Astrocyte of the cerebellum (primary cell): Measurements from ENCODE around the gene FAM131A.

Experiments
- DNase-seq: peaks from one replicate; pipeline ENCODE4 v3.0.0-alpha.2; 2011; ENCODE audit warnings: low read depth
- H3K4me3 ChIP-seq: 2 replicates; pipeline ENCODE4 v1.5.1; 2011; ENCODE audit warnings: mild to moderate bottlenecking, low read depth, low read length, moderate library complexity
- in situ Hi-C: cut with HindIII; loops from 2 replicates; pipeline ENCODE4 v1.10.0; 2017; ENCODE audit warnings: low sequenced_read_pairs
- TF ChIP-seq, protein P1 (sequence below): IDR thresholded peaks from 2 replicates; pipeline ENCODE4 v1.5.1; 2012; ENCODE audit warnings: low read length, low read depth, moderate library complexity, mild to moderate bottlenecking; ENCODE audit errors: missing control alignments

The FAM131A gene

DNA sequence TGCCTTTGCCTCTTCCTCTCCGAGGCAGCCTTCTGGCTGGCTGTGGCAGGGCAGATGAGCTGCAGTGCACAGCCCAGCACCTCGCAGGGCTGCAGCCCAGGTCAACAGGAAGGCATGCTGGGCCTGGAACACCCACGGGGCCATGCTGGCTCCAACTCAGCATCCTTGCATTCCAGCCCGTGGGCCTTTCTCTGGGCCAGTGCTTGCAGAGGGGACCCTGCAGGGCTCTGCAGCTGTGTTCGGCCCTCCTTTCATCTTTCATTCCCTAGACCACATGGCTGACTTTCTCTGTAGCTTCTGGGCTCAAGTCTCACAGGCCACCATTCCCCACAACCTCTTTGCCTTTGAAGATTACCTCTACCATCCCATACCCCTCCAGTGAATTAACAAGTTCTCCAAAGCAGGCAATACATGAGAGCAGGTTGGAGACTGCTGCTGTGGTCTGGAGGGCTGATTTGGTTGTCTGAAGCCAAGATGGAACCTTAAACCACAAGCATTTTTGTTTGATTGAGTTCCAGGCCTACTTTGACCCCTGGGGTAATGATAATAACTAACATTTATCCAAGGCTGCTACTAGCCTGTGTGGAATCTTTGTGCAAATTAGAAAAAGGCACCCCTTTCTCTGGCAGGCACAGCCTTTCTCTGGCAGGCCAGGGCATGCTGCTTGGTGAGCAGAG, 5.9 kb downstream of the FAM131A start:
- no peak overlapping the region for H3K4me3 ChIP-seq
- in situ Hi-C loops: no loop called here
- TF ChIP-seq, protein P1, sequence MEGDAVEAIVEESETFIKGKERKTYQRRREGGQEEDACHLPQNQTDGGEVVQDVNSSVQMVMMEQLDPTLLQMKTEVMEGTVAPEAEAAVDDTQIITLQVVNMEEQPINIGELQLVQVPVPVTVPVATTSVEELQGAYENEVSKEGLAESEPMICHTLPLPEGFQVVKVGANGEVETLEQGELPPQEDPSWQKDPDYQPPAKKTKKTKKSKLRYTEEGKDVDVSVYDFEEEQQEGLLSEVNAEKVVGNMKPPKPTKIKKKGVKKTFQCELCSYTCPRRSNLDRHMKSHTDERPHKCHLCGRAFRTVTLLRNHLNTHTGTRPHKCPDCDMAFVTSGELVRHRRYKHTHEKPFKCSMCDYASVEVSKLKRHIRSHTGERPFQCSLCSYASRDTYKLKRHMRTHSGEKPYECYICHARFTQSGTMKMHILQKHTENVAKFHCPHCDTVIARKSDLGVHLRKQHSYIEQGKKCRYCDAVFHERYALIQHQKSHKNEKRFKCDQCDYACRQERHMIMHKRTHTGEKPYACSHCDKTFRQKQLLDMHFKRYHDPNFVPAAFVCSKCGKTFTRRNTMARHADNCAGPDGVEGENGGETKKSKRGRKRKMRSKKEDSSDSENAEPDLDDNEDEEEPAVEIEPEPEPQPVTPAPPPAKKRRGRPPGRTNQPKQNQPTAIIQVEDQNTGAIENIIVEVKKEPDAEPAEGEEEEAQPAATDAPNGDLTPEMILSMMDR: no peak
- DNase-seq: peak; percentile 87

DNA sequence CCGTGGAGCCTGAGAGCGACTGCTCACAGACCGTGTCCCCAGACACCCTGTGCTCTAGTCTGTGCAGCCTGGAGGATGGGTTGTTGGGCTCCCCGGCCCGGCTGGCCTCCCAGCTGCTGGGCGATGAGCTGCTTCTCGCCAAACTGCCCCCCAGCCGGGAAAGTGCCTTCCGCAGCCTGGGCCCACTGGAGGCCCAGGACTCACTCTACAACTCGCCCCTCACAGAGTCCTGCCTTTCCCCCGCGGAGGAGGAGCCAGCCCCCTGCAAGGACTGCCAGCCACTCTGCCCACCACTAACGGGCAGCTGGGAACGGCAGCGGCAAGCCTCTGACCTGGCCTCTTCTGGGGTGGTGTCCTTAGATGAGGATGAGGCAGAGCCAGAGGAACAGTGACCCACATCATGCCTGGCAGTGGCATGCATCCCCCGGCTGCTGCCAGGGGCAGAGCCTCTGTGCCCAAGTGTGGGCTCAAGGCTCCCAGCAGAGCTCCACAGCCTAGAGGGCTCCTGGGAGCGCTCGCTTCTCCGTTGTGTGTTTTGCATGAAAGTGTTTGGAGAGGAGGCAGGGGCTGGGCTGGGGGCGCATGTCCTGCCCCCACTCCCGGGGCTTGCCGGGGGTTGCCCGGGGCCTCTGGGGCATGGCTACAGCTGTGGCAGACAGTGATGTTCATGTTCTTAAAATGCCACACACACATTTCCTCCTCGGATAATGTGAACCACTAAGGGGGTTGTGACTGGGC, 7.3 kb downstream of the FAM131A start:
- no peak overlapping the region for H3K4me3 ChIP-seq
- in situ Hi-C loops: no loop called here
- DNase-seq: no peak
- TF ChIP-seq, protein P1: no peak

DNA sequence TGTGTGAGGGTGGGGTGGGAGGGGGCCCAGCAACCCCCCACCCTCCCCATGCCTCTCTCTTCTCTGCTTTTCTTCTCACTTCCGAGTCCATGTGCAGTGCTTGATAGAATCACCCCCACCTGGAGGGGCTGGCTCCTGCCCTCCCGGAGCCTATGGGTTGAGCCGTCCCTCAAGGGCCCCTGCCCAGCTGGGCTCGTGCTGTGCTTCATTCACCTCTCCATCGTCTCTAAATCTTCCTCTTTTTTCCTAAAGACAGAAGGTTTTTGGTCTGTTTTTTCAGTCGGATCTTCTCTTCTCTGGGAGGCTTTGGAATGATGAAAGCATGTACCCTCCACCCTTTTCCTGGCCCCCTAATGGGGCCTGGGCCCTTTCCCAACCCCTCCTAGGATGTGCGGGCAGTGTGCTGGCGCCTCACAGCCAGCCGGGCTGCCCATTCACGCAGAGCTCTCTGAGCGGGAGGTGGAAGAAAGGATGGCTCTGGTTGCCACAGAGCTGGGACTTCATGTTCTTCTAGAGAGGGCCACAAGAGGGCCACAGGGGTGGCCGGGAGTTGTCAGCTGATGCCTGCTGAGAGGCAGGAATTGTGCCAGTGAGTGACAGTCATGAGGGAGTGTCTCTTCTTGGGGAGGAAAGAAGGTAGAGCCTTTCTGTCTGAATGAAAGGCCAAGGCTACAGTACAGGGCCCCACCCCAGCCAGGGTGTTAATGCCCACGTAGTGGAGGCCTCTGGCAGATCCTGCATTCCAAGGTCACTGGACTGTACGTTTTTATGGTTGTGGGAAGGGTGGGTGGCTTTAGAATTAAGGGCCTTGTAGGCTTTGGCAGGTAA, 8.1 kb downstream of the FAM131A start:
- TF ChIP-seq, protein P1: peak; percentile 59

DNA sequence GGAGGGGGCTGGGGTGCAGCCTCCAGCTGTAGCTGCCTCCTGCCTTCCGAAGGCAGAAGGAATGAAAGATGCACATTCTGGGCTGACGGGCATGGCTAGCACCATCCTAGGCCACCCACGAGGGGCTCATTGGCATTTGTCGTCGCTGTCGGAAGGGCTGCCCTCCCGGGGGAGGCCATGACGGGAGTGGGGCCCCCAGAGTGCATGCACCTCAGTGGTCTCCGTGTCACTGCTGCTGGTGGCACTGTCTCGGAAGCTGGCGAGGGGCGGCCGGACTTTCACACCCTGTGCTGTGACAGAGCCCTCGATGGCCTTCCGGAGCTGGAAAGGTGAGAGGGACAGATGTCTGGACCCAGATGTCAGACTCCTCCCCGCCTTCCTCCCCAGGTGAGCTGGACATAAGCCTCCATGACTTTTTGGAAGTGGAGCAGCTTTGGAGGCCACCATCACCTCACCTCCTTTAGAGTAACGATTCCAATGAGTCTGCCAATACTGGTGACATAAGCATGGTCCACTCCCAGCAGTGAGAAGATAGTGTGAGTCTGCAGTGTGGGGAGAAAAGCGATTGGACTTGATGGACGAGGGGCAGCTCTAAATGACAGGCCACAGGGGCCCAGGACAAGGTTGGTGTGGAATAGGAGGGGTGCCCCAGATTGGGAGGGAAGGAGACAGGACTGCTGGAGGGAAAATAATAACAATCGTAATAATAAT, 9.2 kb downstream of the FAM131A start:
- TF ChIP-seq, protein P1: no peak
- no peak for DNase-seq
- no peak overlapping the region for H3K4me3 ChIP-seq
- in situ Hi-C loops: no loop called here

More for the DNA sequence above, 8.1 kb downstream of the FAM131A start:
- no peak overlapping the region for H3K4me3 ChIP-seq
- in situ Hi-C loops: no loop called here
- DNase-seq: no peak

DNA sequence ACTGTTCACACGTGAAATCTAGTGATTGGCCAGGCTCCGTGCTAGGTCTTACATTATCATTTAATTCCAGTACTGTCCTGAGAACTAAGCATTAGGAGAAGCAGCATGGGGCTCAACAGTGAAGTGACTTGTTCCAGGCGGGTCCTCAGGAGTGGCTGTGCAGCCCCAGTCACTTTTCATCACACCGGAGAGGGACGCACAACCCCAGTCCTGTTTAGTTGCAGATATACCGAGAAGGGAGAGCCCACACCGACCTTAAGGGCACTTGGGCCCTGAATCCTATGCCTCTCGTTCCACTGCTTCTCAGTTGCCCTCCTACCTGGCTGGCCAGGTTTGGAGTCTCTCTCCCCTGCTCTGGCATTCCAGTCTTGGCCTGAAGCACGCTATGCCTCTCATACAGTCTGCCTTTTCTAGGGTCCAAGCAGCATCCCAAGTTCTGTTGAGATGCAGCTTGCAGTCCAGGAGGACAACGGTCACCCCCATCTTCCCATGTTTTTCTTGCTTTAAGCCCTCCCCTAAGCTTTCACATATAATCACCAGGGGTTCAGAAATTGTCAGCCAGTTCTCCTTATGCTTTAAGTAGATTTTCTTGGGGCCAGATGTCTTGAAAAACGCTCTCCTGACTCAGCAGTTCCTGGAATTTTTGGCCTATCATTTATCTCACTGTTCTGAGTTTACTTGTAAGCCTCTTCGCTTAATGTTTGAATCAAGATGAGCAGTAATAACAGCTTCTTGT, 10.1 kb downstream of the FAM131A start:
- H3K4me3 ChIP-seq: no peak overlapping the region
- no peak for DNase-seq
- in situ Hi-C loops: no loop called here
- TF ChIP-seq, protein P1: no peak
